HCT116 (cell line): ENCODE results near the gene CLEC4G. TPM values are rescaled to one million over a fixed set of nuclear protein-coding genes. Genes with fewer than 3 reads are reported as not detected.

Experiments
- ATAC-seq: fragments of 200-7000 bp; cut with Tn5 transposase; 2 replicates; pipeline ENCODE4 v1.9.1; 2020; ENCODE audit warnings: mild to moderate bottlenecking, moderate library complexity
- BruUV-seq: library from RNA; stranded (reverse); fragments of 400-500 nt; replicated peaks from 2 replicates; lab custom pipeline; 2021; lab: Mats Ljungman, UMichigan
- CTCF ChIA-PET: fragments of 300-600 bp; sonication (Branson Sonifier 250); formaldehyde crosslinking; loops from one replicate; lab custom pipeline; 2021; ENCODE audit warnings: antibody characterized with exemption; lab: Charles Lee
- POLR2A ChIA-PET: fragments of 300-600, 350-600 bp; sonication (Branson Sonifier 250); formaldehyde crosslinking; loops from one replicate; lab custom pipeline; 2021; ENCODE audit warnings: antibody characterized with exemption; lab: Charles Lee
- RAD21 ChIA-PET, 2 experiments: fragments of 300-600 bp; sonication (Branson Sonifier 250); formaldehyde crosslinking; loops; one replicate each; lab custom pipeline; 2023; ENCODE audit warnings: low total read pairs in 2 of 2; ENCODE audit not compliant: uncharacterized antibody in 2 of 2, unreplicated experiment in 2 of 2, low non-redundant PET in 1 of 2; lab: Charles Lee
- DNase-seq: peaks from one replicate; pipeline ENCODE4 v3.0.0-alpha.2; 2010; ENCODE audit warnings: low read depth, low spot score
- H2AFZ ChIP-seq: fragments of 200-600 bp; shearing (Covaris generic), sonication (generic); 2 replicates; pipeline ENCODE4 v1.6.1; 2017; ENCODE audit warnings: low read depth, mixed run types, mixed read lengths, antibody characterized with exemption, low read length; ENCODE audit not compliant: poor library complexity, severe bottlenecking
- H3K27ac ChIP-seq: 2 replicates; pipeline ENCODE4 v1.5.1; 2012; ENCODE audit warnings: low read depth, low read length
- H3K27me3 ChIP-seq: fragments of 200-600 bp; sonication (generic); 2 replicates; pipeline ENCODE4 v1.6.1; 2016; ENCODE audit warnings: mixed run types, low read length, mixed read lengths; ENCODE audit not compliant: insufficient read depth
- H3K36me3 ChIP-seq, 2 experiments: fragments of 200-500 bp in 1 of 2; fragments of 200-600 bp in 1 of 2; sonication (Bioruptor generic) in 1 of 2; sonication (generic) in 1 of 2; 2 replicates each; pipeline versions ENCODE4 v1.5.1 to v1.6.1; 2014 to 2016; ENCODE audit warnings: low read length in 2 of 2, inconsistent platforms in 1 of 2, mixed read lengths in 1 of 2, mixed run types in 1 of 2; ENCODE audit not compliant: insufficient read depth in 2 of 2, control insufficient read depth in 1 of 2
- H3K4me1 ChIP-seq, 2 experiments: fragments of 200-600 bp in 1 of 2; sonication (generic) in 1 of 2; 2 replicates each; pipeline versions ENCODE4 v1.5.1 to v1.6.1; 2012 to 2017; ENCODE audit warnings: low read length in 2 of 2, inconsistent platforms in 1 of 2, mild to moderate bottlenecking in 1 of 2, mixed read lengths in 1 of 2, mixed run types in 1 of 2, moderate library complexity in 1 of 2; ENCODE audit not compliant: insufficient read depth in 2 of 2, control insufficient read depth in 1 of 2
- H3K4me2 ChIP-seq: fragments of 200-600 bp; sonication (generic); 2 replicates; pipeline ENCODE4 v1.6.1; 2017; ENCODE audit warnings: mixed run types, low read length, mixed read lengths
- H3K4me3 ChIP-seq, 2 experiments: fragments of 200-600 bp in 1 of 2; sonication (generic) in 1 of 2; replicated peaks in 1 of 2; 2 replicates each; pipeline ENCODE4 v1.5.1; 2011 to 2016; ENCODE audit warnings: low read length in 2 of 2, control low read depth in 1 of 2, low read depth in 1 of 2, mild to moderate bottlenecking in 1 of 2, mixed read lengths in 1 of 2, mixed run types in 1 of 2
- H3K79me2 ChIP-seq: fragments of 200-600 bp; sonication (generic); 2 replicates; pipeline ENCODE4 v1.6.1; 2017; ENCODE audit warnings: mild to moderate bottlenecking, mixed run types, low read length, moderate library complexity, mixed read lengths; ENCODE audit not compliant: insufficient read depth
- H3K9ac ChIP-seq: fragments of 200-600 bp; sonication (generic); 2 replicates; pipeline ENCODE4 v1.6.1; 2016; ENCODE audit warnings: low read length, mixed read lengths
- H3K9me2 ChIP-seq: fragments of 200-600 bp; sonication (generic), shearing (Covaris generic); 2 replicates; pipeline ENCODE4 v1.6.1; 2017; ENCODE audit warnings: mixed run types, mild to moderate bottlenecking, moderate library complexity; ENCODE audit not compliant: insufficient read depth
- H3K9me3 ChIP-seq, 2 experiments: fragments of 200-500 bp in 1 of 2; fragments of 200-600 bp in 1 of 2; sonication (Bioruptor generic) in 1 of 2; sonication (generic) in 1 of 2; 2 replicates each; pipeline ENCODE4 v1.6.1; 2014 to 2017; ENCODE audit warnings: low read length in 2 of 2, mixed read lengths in 2 of 2, inconsistent platforms in 1 of 2, low read depth in 1 of 2, mild to moderate bottlenecking in 1 of 2, mixed run types in 1 of 2, moderate library complexity in 1 of 2; ENCODE audit not compliant: control insufficient read depth in 1 of 2, insufficient read depth in 1 of 2
- H4K20me1 ChIP-seq: fragments of 200-600 bp; sonication (generic), shearing (Covaris generic); 2 replicates; pipeline ENCODE4 v1.6.1; 2017; ENCODE audit warnings: mixed run types, mild to moderate bottlenecking, moderate library complexity; ENCODE audit not compliant: insufficient read depth
- CBX3 ChIP-seq: IDR thresholded peaks from 2 replicates; pipeline ENCODE4 v1.6.1; 2012; ENCODE audit warnings: low read depth
- CTCF ChIP-seq, 3 experiments: fragments of 200-600 bp in 1 of 3; sonication (generic) in 1 of 3; IDR thresholded peaks in 2 of 3; conservative IDR thresholded peaks in 1 of 3; 2 replicates each; pipeline ENCODE4 v1.5.1; 2012 to 2017; ENCODE audit warnings: low read depth in 2 of 3, low read length in 2 of 3, antibody characterized with exemption in 1 of 3, borderline replicate concordance in 1 of 3, control low read depth in 1 of 3, mild to moderate bottlenecking in 1 of 3, mixed read lengths in 1 of 3, mixed run types in 1 of 3, moderate library complexity in 1 of 3; ENCODE audit not compliant: insufficient read depth in 1 of 3
- ELF1 ChIP-seq: IDR thresholded peaks from 2 replicates; pipeline ENCODE4 v1.6.1; 2012; ENCODE audit warnings: low read depth, borderline replicate concordance
- EZH2 ChIP-seq: fragments of 200-600 bp; sonication (generic); IDR thresholded peaks from 2 replicates; pipeline ENCODE4 v1.6.1; 2017; ENCODE audit warnings: antibody characterized with exemption, mixed run types
- EZH2phosphoT487 ChIP-seq: fragments of 200-600 bp; IDR thresholded peaks from 2 replicates; pipeline ENCODE4 v1.6.1; 2018; ENCODE audit warnings: antibody characterized with exemption, borderline replicate concordance
- FOSL1 ChIP-seq: IDR thresholded peaks from 2 replicates; pipeline ENCODE4 v1.6.1; 2012; ENCODE audit warnings: low read depth
- JUND ChIP-seq: IDR thresholded peaks from 2 replicates; pipeline ENCODE4 v1.6.1; 2012
- POLR2A ChIP-seq: IDR thresholded peaks from 2 replicates; pipeline ENCODE4 v1.7.0; 2011; ENCODE audit warnings: borderline replicate concordance; ENCODE audit not compliant: insufficient read depth, insufficient read length; ENCODE audit errors: extremely low read depth
- POLR2AphosphoS5 ChIP-seq: IDR thresholded peaks from 2 replicates; pipeline ENCODE4 v1.6.1; 2011; ENCODE audit warnings: mild to moderate bottlenecking, low read depth, low read length, moderate library complexity
- SIN3A ChIP-seq: IDR thresholded peaks from 2 replicates; pipeline ENCODE4 v1.6.1; 2012; ENCODE audit warnings: low read depth
- SP1 ChIP-seq: IDR thresholded peaks from 2 replicates; pipeline ENCODE4 v1.6.1; 2012; ENCODE audit warnings: low read depth
- TCF7L2 ChIP-seq: IDR thresholded peaks from 2 replicates; pipeline ENCODE4 v1.7.0; 2011; ENCODE audit warnings: borderline replicate concordance, inconsistent platforms; ENCODE audit not compliant: insufficient read depth, insufficient read length; ENCODE audit errors: extremely low read depth
- YY1 ChIP-seq: IDR thresholded peaks from 2 replicates; pipeline ENCODE4 v1.6.1; 2011; ENCODE audit warnings: low read length, low read depth, moderate library complexity, mild to moderate bottlenecking; ENCODE audit not compliant: insufficient replicate concordance; ENCODE audit errors: extremely low read depth
- ZFX ChIP-seq: fragments of 450-650 bp; IDR thresholded peaks from 2 replicates; pipeline ENCODE4 v1.6.1; 2017
- intact Hi-C: fragments of 100-400 bp; cut with micrococcal nuclease; formaldehyde crosslinking; loops from 2 replicates; pipeline ENCODE4 v1.10.0; 2022
- total RNA-seq: library from RNA; stranded (reverse); gene quantifications from one replicate; pipeline ENCODE4 v1.2.1, GENCODE V29; 2021; ENCODE audit not compliant: unreplicated experiment
- TF ChIP-seq, protein P1 (sequence below): IDR thresholded peaks from 2 replicates; pipeline ENCODE4 v1.6.1; 2012

CLEC4G gene
- total RNA-seq, 1 experiment from 2014 or later = not detected

- TF ChIP-seq ELF1 (no peak), JUND (no peak), POLR2A (no peak), POLR2AphosphoS5 (no peak), CTCF (IDR thresholded peaks at IDR 0.05 in 2 of 3, conservative IDR thresholded peaks at IDR 0.05 in 1 of 3; ENCODE audit: borderline replicate concordance in 1 of 3, insufficient read depth in 1 of 3, low read depth in 2 of 3, low read length in 2 of 3) (no peak), FOSL1 (no peak), CBX3 (no peak), EZH2 (no peak), TCF7L2 (no peak), ZFX (no peak), EZH2phosphoT487 (no peak), SIN3A (no peak), YY1 (no peak), SP1 (no peak)
- TF ChIP-seq, protein P1, sequence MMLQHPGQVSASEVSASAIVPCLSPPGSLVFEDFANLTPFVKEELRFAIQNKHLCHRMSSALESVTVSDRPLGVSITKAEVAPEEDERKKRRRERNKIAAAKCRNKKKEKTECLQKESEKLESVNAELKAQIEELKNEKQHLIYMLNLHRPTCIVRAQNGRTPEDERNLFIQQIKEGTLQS = no peak
- DNase-seq (no peak), ATAC-seq (no peak)
- BruUV-seq = no TSS peak
- H3K9me2 ChIP-seq = no peaks in the 10 kb centered on the region
- H2AFZ ChIP-seq = no peak overlapping the region
- H3K79me2 ChIP-seq = no peaks in the 10 kb centered on the region
- POLR2A ChIA-PET = no interaction called here
- RAD21 ChIA-PET = no interaction called here
- no peaks in the 10 kb centered on the region for H3K9me3 ChIP-seq
- no peaks in the 10 kb centered on the region for H4K20me1 ChIP-seq
- no peak overlapping the region for H3K4me3 ChIP-seq
- intact Hi-C loops = no loop called here
- no peak overlapping the region for H3K27ac ChIP-seq
- peaks cover 0 to 4% of the 10 kb centered on the region in 2 experiments; a peak in 1 of 4 replicates for H3K4me1 ChIP-seq
- H3K27me3 ChIP-seq = no peaks in the 10 kb centered on the region
- no peaks in the 10 kb centered on the region for H3K36me3 ChIP-seq
- no peak overlapping the region for H3K4me2 ChIP-seq
- H3K9ac ChIP-seq = no peak overlapping the region
- CTCF ChIA-PET = no interaction called here
Observed at GRCh38 chr19:7775761-7776160, 43.9 kb upstream of the CLEC4G start.
